Spleen (tissue), 11 donors: ENCODE results near the gene MAPK4. TPM values are rescaled to one million over a fixed set of nuclear protein-coding genes. Genes with fewer than 3 reads are reported as not detected.

ENCODE experiments used
- DNase-seq: peaks from one replicate; pipeline ENCODE4 v3.0.0-alpha.2; 2020
- H3K27ac ChIP-seq, 8 donors: fragments of 200-600 bp; sonication (generic) in 7 of 8; 1 replicate in 4 of 8; 2 replicates in 4 of 8; pipeline versions ENCODE4 v1.5.0 to v1.8.0; 2016 to 2021; ENCODE audit warnings: inconsistent platforms in 4 of 8, mild to moderate bottlenecking in 4 of 8, moderate library complexity in 1 of 8
- H3K27me3 ChIP-seq, 7 donors: fragments of 200-600 bp; sonication (generic) in 6 of 7; replicated peaks in 1 of 7; 1 replicate in 4 of 7; 2 replicates in 3 of 7; pipeline versions ENCODE4 v1.5.0 to v1.8.0; 2016 to 2021; ENCODE audit warnings: inconsistent platforms in 3 of 7, mild to moderate bottlenecking in 1 of 7
- H3K36me3 ChIP-seq, 6 donors: fragments of 200-600 bp; sonication (generic) in 5 of 6; 1 replicate in 4 of 6; 2 replicates in 2 of 6; pipeline versions ENCODE4 v1.5.0 to v1.8.0; 2016 to 2021; ENCODE audit warnings: inconsistent platforms in 2 of 6
- H3K4me1 ChIP-seq, 6 donors: fragments of 200-600 bp; sonication (generic) in 5 of 6; 1 replicate in 3 of 6; 2 replicates in 3 of 6; pipeline versions ENCODE4 v1.5.0 to v1.8.0; 2016 to 2021; ENCODE audit warnings: inconsistent platforms in 3 of 6
- H3K4me3 ChIP-seq, 8 donors: fragments of 200-600 bp; sonication (generic) in 7 of 8; 1 replicate in 4 of 8; 2 replicates in 4 of 8; pipeline versions ENCODE4 v1.5.0 to v1.8.0; 2016 to 2021; ENCODE audit warnings: inconsistent platforms in 4 of 8, mild to moderate bottlenecking in 4 of 8, moderate library complexity in 2 of 8
- H3K9me3 ChIP-seq, 8 donors: fragments of 200-600 bp; sonication (generic) in 7 of 8; 1 replicate in 4 of 8; 2 replicates in 4 of 8; pipeline versions ENCODE4 v1.5.0 to v1.8.0; 2016 to 2021; ENCODE audit warnings: inconsistent platforms in 4 of 8
- POLR2A ChIP-seq, 3 donors: fragments of 450-650 bp; IDR thresholded peaks; one replicate each; pipeline ENCODE4 v1.5.1; 2017; ENCODE audit warnings: antibody characterized with exemption in 3 of 3, mild to moderate bottlenecking in 1 of 3
- POLR2AphosphoS5 ChIP-seq, 3 donors: sonication (generic); formaldehyde crosslinking; IDR thresholded peaks; one replicate each; pipeline ENCODE4 v1.5.1; 2017; ENCODE audit warnings: antibody characterized with exemption in 3 of 3
- WGBS, 5 donors: extraction: QIAGEN DNeasy Blood & Tissue Kit in 3 of 5; methylation state at CpG; one replicate each; pipeline versions ENCODE4 v1.1.5 to v1.1.7; 2013 to 2018; 5-methylcytosine and 5-hydroxymethylcytosine counted together
- intact Hi-C: fragments of 100-400 bp; cut with DNase I; formaldehyde crosslinking; loops from one replicate; pipeline ENCODE4 v1.15.0; 2023; ENCODE audit warnings: low total_unique reads
- polyA plus RNA-seq, 3 donors: library from polyadenylated mRNA; stranded (reverse); fragments of 200-250 nt; gene quantifications; one replicate each; pipeline ENCODE4 v1.2.1, GENCODE V29; 2013
- total RNA-seq, 7 donors: library from RNA; depleted of rRNA in 3 of 7; stranded (reverse); fragments of >200 nt in 3 of 7; fragmentation: NEBNext Ultra II Directional in 4 of 7; extraction: Animal tissue kit (Norgen Biotek cat#: 25700) in 4 of 7; gene quantifications; one replicate each; pipeline versions ENCODE4 v1.1.0 to v1.2.1, GENCODE V29; 2016 to 2021
- TF ChIP-seq, protein P1 (sequence below), 11 experiments: fragments of 200-600 bp in 7 of 11; fragments of 450-650 bp in 4 of 11; sonication (generic) in 4 of 11; IDR thresholded peaks in 8 of 11; conservative IDR thresholded peaks in 3 of 11; 1 replicate in 7 of 11; 2 replicates in 4 of 11; pipeline versions ENCODE4 v1.4.0 to v1.8.0; 2016 to 2021; ENCODE audit warnings: antibody characterized with exemption in 11 of 11, inconsistent platforms in 4 of 11, mild to moderate bottlenecking in 1 of 11
- donor health status: healthy with polysubstance abuse.
- donor health status: DM: no; HTN: no; CAD: no; lungs with moderate emphysema.
- donor health status: DM: no; HTN: no; CAD: no.
- donor health status: Bipolar disorder and iron deficiency.
- donor health status: healthy.
- donor health status: DM: no; HTN: no; CAD: no.
- donor health status: DM: yes; HTN: yes; CAD: no.

MAPK4 gene
- total and polyA plus RNA-seq, 10 donors: 0.02 to 0.29 (median 0.20) TPM; not detected in 4

DNA sequence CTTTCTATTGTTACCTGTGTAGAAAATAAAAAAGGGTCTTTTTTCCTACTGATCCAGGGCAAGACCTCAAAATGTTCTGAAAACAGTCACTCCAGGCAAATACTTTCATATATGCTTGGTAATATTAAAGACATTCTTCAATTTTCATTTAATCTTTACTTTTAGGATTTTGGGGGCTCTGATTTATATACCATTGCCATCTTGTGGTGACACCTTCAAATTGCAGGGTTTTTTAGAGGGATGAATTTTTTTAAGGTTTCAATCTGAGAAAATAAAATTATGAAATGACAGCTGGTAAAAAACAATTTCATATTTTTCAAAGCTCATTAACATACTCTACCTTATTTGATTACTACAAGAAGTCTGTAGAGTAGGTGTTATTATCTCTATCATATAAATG is 26.8 kb downstream of the MAPK4 start:
- no peak for DNase-seq
- Histone ChIP-seq H3K4me1 (no peaks in the 10 kb centered on the region), H3K27ac (no peak overlapping the region), H3K36me3 (no peaks in the 10 kb centered on the region), H3K4me3 (no peak overlapping the region), H3K9me3 (peaks cover 0 to 60% (median 30%) of the 10 kb centered on the region in 8 donors), H3K27me3 (no peaks in the 10 kb centered on the region)
- intact Hi-C loops: no loop called here
- no peak for TF ChIP-seq POLR2A (IDR thresholded peaks at IDR 0.05)
- TF ChIP-seq, protein P1, sequence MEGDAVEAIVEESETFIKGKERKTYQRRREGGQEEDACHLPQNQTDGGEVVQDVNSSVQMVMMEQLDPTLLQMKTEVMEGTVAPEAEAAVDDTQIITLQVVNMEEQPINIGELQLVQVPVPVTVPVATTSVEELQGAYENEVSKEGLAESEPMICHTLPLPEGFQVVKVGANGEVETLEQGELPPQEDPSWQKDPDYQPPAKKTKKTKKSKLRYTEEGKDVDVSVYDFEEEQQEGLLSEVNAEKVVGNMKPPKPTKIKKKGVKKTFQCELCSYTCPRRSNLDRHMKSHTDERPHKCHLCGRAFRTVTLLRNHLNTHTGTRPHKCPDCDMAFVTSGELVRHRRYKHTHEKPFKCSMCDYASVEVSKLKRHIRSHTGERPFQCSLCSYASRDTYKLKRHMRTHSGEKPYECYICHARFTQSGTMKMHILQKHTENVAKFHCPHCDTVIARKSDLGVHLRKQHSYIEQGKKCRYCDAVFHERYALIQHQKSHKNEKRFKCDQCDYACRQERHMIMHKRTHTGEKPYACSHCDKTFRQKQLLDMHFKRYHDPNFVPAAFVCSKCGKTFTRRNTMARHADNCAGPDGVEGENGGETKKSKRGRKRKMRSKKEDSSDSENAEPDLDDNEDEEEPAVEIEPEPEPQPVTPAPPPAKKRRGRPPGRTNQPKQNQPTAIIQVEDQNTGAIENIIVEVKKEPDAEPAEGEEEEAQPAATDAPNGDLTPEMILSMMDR (IDR thresholded peaks at IDR 0.05 in 8 of 11, conservative IDR thresholded peaks at IDR 0.05 in 3 of 11): no peak

DNA sequence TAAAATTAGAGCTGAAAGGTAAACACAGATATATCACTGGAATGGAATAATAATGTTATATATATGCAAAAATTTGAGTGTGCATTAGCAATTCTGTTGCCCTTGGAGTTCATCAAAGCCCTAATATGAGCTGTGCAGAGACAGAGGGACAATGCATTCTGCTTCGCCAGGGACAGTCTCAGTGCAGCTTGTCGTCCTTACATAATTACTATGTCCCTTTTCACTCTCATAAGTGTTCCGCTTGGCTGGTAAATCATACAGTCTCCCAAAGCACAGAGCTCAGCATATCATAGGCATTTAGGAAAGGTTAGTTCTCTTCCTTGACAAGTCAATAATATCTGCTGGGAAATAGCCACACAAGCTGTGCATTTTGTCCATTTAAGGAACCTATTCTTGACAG is 30.7 kb downstream of the MAPK4 start:
- H3K36me3 ChIP-seq: no peaks in the 10 kb centered on the region
- 89 to 96% (median 91%) methylated on average over 3 of the region's 3 CpGs for WGBS, 5 donors
- DNase-seq: no peak
- no peak overlapping the region for H3K4me3 ChIP-seq
- H3K27ac ChIP-seq: no peak overlapping the region
- no peaks in the 10 kb centered on the region for H3K27me3 ChIP-seq
- intact Hi-C loops: no loop called here
- no peak for TF ChIP-seq POLR2A (IDR thresholded peaks at IDR 0.05)
- TF ChIP-seq, protein P1 (IDR thresholded peaks at IDR 0.05 in 8 of 11, conservative IDR thresholded peaks at IDR 0.05 in 3 of 11): no peak
- no peak for TF ChIP-seq POLR2AphosphoS5 (IDR thresholded peaks at IDR 0.05)
- H3K9me3 ChIP-seq: peaks cover 0 to 31% (median 11%) of the 10 kb centered on the region in 8 donors
- H3K4me1 ChIP-seq: no peaks in the 10 kb centered on the region

DNA sequence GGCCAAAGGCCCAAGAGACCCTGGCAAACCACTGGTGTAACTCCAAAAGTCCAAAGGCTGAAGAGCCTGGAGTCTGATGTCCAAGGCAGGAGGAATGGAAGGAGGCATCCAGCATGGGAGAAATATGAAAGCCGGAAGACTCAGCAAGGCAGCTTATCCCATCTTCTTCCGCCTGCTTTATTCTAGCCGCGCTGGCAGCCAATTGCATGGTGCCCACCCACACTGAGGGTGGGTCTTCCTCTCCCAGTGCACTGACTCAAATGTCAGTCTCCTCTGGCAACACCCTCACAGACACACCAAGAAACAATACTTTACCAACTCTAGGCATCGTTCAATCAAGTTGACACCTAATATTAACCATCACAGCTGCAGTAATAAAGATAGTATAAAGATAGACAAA is 34.1 kb downstream of the MAPK4 start:
- TF ChIP-seq, protein P1 (IDR thresholded peaks at IDR 0.05 in 8 of 11, conservative IDR thresholded peaks at IDR 0.05 in 3 of 11): no peak
- no peak for TF ChIP-seq POLR2AphosphoS5 (IDR thresholded peaks at IDR 0.05)
- no peak for TF ChIP-seq POLR2A (IDR thresholded peaks at IDR 0.05)
- 91 to 96% (median 92%) methylated on average over 5 of the region's 5 CpGs for WGBS, 5 donors
- Histone ChIP-seq H3K9me3 (no peaks in the 10 kb centered on the region), H3K4me3 (no peak overlapping the region), H3K36me3 (no peaks in the 10 kb centered on the region), H3K27me3 (no peaks in the 10 kb centered on the region), H3K27ac (no peak overlapping the region), H3K4me1 (no peaks in the 10 kb centered on the region)
- intact Hi-C loops: no loop called here
- DNase-seq: no peak

DNA sequence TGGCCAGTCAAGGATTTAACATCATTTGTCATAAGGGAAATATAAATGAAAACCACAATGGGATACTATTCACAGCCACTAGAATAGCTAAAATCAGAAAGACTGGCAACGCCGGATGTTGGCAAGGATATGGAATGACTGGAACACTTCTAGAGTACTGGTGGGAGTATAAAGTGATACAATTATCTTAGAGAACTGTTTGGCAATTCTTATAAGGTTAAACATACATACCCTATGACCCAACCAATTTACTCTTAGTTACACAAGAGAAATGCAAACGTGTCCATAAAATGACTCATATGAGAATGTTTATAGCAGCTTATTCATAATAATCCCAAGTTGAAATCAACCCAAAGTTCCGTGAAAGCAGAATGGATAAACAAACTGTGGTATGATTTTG is 35.1 kb downstream of the MAPK4 start:
- Histone ChIP-seq H3K4me3 (no peak overlapping the region), H3K36me3 (no peaks in the 10 kb centered on the region), H3K4me1 (no peaks in the 10 kb centered on the region), H3K27ac (no peak overlapping the region), H3K27me3 (no peaks in the 10 kb centered on the region), H3K9me3 (no peaks in the 10 kb centered on the region)
- WGBS, 5 donors: 66 to 85% (median 78%) methylated on average over 4 of the region's 4 CpGs
- no peak for DNase-seq
- intact Hi-C loops: no loop called here
- TF ChIP-seq, protein P1 (IDR thresholded peaks at IDR 0.05 in 8 of 11, conservative IDR thresholded peaks at IDR 0.05 in 3 of 11): no peak
- TF ChIP-seq POLR2A (IDR thresholded peaks at IDR 0.05): no peak
- no peak for TF ChIP-seq POLR2AphosphoS5 (IDR thresholded peaks at IDR 0.05)
